ENCODE measurements around the gene PDE10A.
"Not testable (repeated sequence)": the region's sequence is repeated elsewhere in the genome, so short reads cannot be mapped to it uniquely, and the experiment has no call there.

The PDE10A gene

GRCh38 chr6:165615636-165616035, 47.4 kb downstream of the PDE10A start:
- Histone ChIP-seq H3K4me3 (replicated peaks; ENCODE audit: insufficient read depth, low read length) (no peak overlapping the region), H3K27ac (replicated peaks) (no peak overlapping the region), H3K27me3 (ENCODE audit: insufficient read depth, poor library complexity, severe bottlenecking) (no peaks in the 10 kb centered on the region)
- TF ChIP-seq CTCF (IDR thresholded peaks at IDR 0.05; ENCODE audit: insufficient read depth, low read length) (no peak), REST (IDR thresholded peaks at IDR 0.05; ENCODE audit: insufficient replicate concordance, low read depth) (no peak), POLR2AphosphoS5 (IDR thresholded peaks at IDR 0.05; ENCODE audit: low read depth) (no peak), SPI1 (IDR thresholded peaks at IDR 0.05; ENCODE audit: borderline replicate concordance, low read depth) (no peak), GABPA (IDR thresholded peaks at IDR 0.05; ENCODE audit: low read depth) (no peak)
- no peak for DNase-seq (ENCODE audit: low read depth in 1 of 2, low spot score in 1 of 2)

- Histone ChIP-seq H3K27me3 (ENCODE audit: insufficient read depth, poor library complexity, severe bottlenecking) (no peaks in the 10 kb centered on the region), H3K27ac (replicated peaks) (no peak overlapping the region)
- TF ChIP-seq POLR2AphosphoS5 (IDR thresholded peaks at IDR 0.05; ENCODE audit: low read depth), result no peak
- no peak for TF ChIP-seq REST (IDR thresholded peaks at IDR 0.05; ENCODE audit: insufficient replicate concordance, low read depth)
- TF ChIP-seq SPI1 (IDR thresholded peaks at IDR 0.05; ENCODE audit: borderline replicate concordance, low read depth), result no peak
- no peak for TF ChIP-seq CTCF (IDR thresholded peaks at IDR 0.05; ENCODE audit: insufficient read depth, low read length)
- no peak for TF ChIP-seq GABPA (IDR thresholded peaks at IDR 0.05; ENCODE audit: low read depth)
Observed at GRCh38 chr6:165611294-165611693, 51.7 kb downstream of the PDE10A start.

GRCh38 chr6:165608577-165608976, 54.5 kb downstream of the PDE10A start:
- not testable (repeated sequence) for DNase-seq (ENCODE audit: low read depth in 1 of 2, low spot score in 1 of 2); H3K27me3 ChIP-seq (ENCODE audit: insufficient read depth, poor library complexity, severe bottlenecking); H3K4me3 ChIP-seq (replicated peaks; ENCODE audit: insufficient read depth, low read length); H3K27ac ChIP-seq (replicated peaks)

More at GRCh38 chr6:165611294-165611693, 51.7 kb downstream of the PDE10A start:
- DNase-seq (ENCODE audit: low read depth in 1 of 2, low spot score in 1 of 2), result no peak
- no peak overlapping the region for H3K4me3 ChIP-seq (replicated peaks; ENCODE audit: insufficient read depth, low read length)

- Histone ChIP-seq H3K27me3 (ENCODE audit: insufficient read depth, poor library complexity, severe bottlenecking) (no peaks in the 10 kb centered on the region), H3K4me3 (replicated peaks; ENCODE audit: insufficient read depth, low read length) (no peak overlapping the region), H3K27ac (replicated peaks) (no peak overlapping the region)
- no peak for DNase-seq (ENCODE audit: low read depth in 1 of 2, low spot score in 1 of 2)
- TF ChIP-seq SPI1 (IDR thresholded peaks at IDR 0.05; ENCODE audit: borderline replicate concordance, low read depth), result no peak
- no peak for TF ChIP-seq POLR2AphosphoS5 (IDR thresholded peaks at IDR 0.05; ENCODE audit: low read depth)
- no peak for TF ChIP-seq REST (IDR thresholded peaks at IDR 0.05; ENCODE audit: insufficient replicate concordance, low read depth)
- TF ChIP-seq GABPA (IDR thresholded peaks at IDR 0.05; ENCODE audit: low read depth), result no peak
- TF ChIP-seq CTCF (IDR thresholded peaks at IDR 0.05; ENCODE audit: insufficient read depth, low read length), result no peak
Observed at GRCh38 chr6:165606740-165607008, 56.4 kb downstream of the PDE10A start.

Measured in HL-60 (cell line).